ENCODE results near the gene DDX10.

DDX10 gene

DNA sequence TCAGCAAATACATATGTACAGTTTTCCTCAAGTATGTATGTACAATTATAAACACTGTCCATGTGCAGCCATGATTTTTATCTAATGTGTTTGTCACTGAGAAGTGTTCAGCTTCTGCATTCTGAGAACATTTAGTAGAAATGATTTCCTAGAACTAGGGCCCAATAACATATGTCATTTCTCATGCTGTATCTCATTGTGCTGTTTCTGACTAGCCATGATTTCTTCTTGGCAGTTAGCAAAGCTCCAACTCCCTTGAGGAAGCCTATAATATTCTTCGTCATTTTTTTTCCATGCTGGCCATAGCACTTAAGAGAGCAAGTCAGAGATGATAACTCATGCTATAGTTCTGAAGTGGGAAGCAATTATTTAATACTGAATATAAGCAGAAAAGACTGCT, 187.8 kb downstream of the DDX10 start:
- H3K18ac ChIP-seq (ENCODE audit: low read length), result no peak overlapping the region
- no peaks in the 10 kb centered on the region for H3K4me1 ChIP-seq (ENCODE audit: control insufficient read depth in 1 of 2, insufficient read depth in 2 of 2, low read length in 2 of 2)
- H3K79me1 ChIP-seq (ENCODE audit: low read length), result no peaks in the 10 kb centered on the region
- no peak overlapping the region for H2BK5ac ChIP-seq (ENCODE audit: low read depth, low read length, poor library complexity)
- H3K27me3 ChIP-seq (ENCODE audit: insufficient read depth, low read length), result no peaks in the 10 kb centered on the region
- H4K12ac ChIP-seq (ENCODE audit: low read depth, low read length), result no peak overlapping the region
- H2AK5ac ChIP-seq (ENCODE audit: low read length), result no peak overlapping the region
- no peak overlapping the region for H3K23ac ChIP-seq (ENCODE audit: low read length)
- no peak for DNase-seq
- no peak overlapping the region for H2BK12ac ChIP-seq (ENCODE audit: low read length)
- no peak overlapping the region for H4K91ac ChIP-seq (ENCODE audit: low read depth, low read length)
- no peaks in the 10 kb centered on the region for H3K36me3 ChIP-seq (ENCODE audit: control insufficient read depth in 1 of 2, insufficient read depth in 2 of 2, low read length in 2 of 2)
- no peaks in the 10 kb centered on the region for H3K9me3 ChIP-seq (ENCODE audit: insufficient read depth, low read depth, low read length)
- H3K4me2 ChIP-seq (ENCODE audit: low read length), result no peak overlapping the region
- H2AFZ ChIP-seq (ENCODE audit: insufficient read depth, low read length, poor library complexity), result no peak overlapping the region
- H3K79me2 ChIP-seq (ENCODE audit: control insufficient read depth, insufficient read depth, low read length, poor library complexity), result no peaks in the 10 kb centered on the region
- no peak overlapping the region for H2BK120ac ChIP-seq (ENCODE audit: insufficient read depth, low read length, poor library complexity)
- H3K9ac ChIP-seq (ENCODE audit: low read length), result no peak overlapping the region
- no peak overlapping the region for H3K4me3 ChIP-seq (ENCODE audit: low read depth, low read length)
- H3K4ac ChIP-seq (ENCODE audit: low read depth, low read length), result no peak overlapping the region
- WGBS (ENCODE audit: extremely low coverage, insufficient coverage, insufficient read length), result no CpG with 5 or more reads among the region's 1 CpG
- no peak overlapping the region for H3K27ac ChIP-seq (ENCODE audit: low read depth, low read length)
- no peak overlapping the region for H4K8ac ChIP-seq (ENCODE audit: low read depth, low read length)
- H3K14ac ChIP-seq (ENCODE audit: low read length), result no peak overlapping the region

DNA sequence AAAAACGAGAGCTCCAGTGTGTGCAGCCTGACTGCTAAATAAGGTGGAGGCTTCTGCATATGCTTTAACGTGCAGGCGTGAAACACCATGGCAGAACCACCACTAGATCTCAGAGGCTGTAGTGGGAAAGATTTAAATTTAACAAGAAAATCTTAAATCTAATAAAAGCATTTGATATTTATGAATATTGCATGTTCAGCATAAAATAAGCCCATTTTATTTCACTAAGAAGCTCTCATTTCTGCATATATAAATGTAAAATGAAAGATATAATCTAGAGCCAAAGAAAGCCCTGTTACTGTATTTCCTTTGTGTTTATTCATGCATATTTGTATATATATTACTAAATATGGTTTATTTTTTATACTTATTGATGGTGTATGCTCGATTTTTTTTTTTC, 188.3 kb downstream of the DDX10 start:
- no peak overlapping the region for H4K91ac ChIP-seq (ENCODE audit: low read depth, low read length)
- no peak overlapping the region for H3K23ac ChIP-seq (ENCODE audit: low read length)
- no peak overlapping the region for H3K4me2 ChIP-seq (ENCODE audit: low read length)
- no peak overlapping the region for H2BK5ac ChIP-seq (ENCODE audit: low read depth, low read length, poor library complexity)
- H2AFZ ChIP-seq (ENCODE audit: insufficient read depth, low read length, poor library complexity), result no peak overlapping the region
- no peak overlapping the region for H2AK5ac ChIP-seq (ENCODE audit: low read length)
- no peaks in the 10 kb centered on the region for H3K4me1 ChIP-seq (ENCODE audit: control insufficient read depth in 1 of 2, insufficient read depth in 2 of 2, low read length in 2 of 2)
- H3K4me3 ChIP-seq (ENCODE audit: low read depth, low read length), result no peak overlapping the region
- no peak overlapping the region for H2BK120ac ChIP-seq (ENCODE audit: insufficient read depth, low read length, poor library complexity)
- H3K79me2 ChIP-seq (ENCODE audit: control insufficient read depth, insufficient read depth, low read length, poor library complexity), result no peaks in the 10 kb centered on the region
- H2BK12ac ChIP-seq (ENCODE audit: low read length), result no peak overlapping the region
- H3K79me1 ChIP-seq (ENCODE audit: low read length), result no peaks in the 10 kb centered on the region
- no peak for DNase-seq
- H3K14ac ChIP-seq (ENCODE audit: low read length), result no peak overlapping the region
- H4K8ac ChIP-seq (ENCODE audit: low read depth, low read length), result no peak overlapping the region
- no peak overlapping the region for H3K27ac ChIP-seq (ENCODE audit: low read depth, low read length)
- H3K4ac ChIP-seq (ENCODE audit: low read depth, low read length), result no peak overlapping the region
- no peak overlapping the region for H3K18ac ChIP-seq (ENCODE audit: low read length)
- no peak overlapping the region for H3K9ac ChIP-seq (ENCODE audit: low read length)
- H3K9me3 ChIP-seq (ENCODE audit: insufficient read depth, low read depth, low read length), result no peaks in the 10 kb centered on the region
- no peak overlapping the region for H4K12ac ChIP-seq (ENCODE audit: low read depth, low read length)
- H3K27me3 ChIP-seq (ENCODE audit: insufficient read depth, low read length), result no peaks in the 10 kb centered on the region
- no peaks in the 10 kb centered on the region for H3K36me3 ChIP-seq (ENCODE audit: control insufficient read depth in 1 of 2, insufficient read depth in 2 of 2, low read length in 2 of 2)
- WGBS (ENCODE audit: extremely low coverage, insufficient coverage, insufficient read length), result no CpG with 5 or more reads among the region's 4 CpGs

DNA sequence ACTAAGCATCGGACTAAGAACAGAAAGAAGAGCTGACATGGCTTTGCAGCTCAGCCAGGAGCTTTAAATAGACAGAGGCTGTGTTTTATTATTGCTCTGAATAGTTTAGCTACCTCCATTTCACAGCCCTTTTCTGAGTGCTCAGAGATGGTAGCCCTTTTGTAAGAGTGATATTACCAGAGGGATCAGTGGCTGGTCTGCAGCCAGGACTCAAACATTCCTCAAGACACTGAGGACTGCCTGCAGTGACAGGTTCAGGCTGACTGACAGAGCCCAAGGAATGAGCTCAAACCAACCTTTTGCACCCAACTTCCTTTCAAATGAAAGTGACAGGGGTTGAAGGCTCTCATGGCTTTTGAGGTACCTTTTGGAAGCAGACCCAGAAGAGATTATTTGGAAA, 189.0 kb downstream of the DDX10 start:
- no peak for DNase-seq
- H3K79me1 ChIP-seq (ENCODE audit: low read length), result no peaks in the 10 kb centered on the region
- H2BK12ac ChIP-seq (ENCODE audit: low read length), result no peak overlapping the region
- no peak overlapping the region for H3K27ac ChIP-seq (ENCODE audit: low read depth, low read length)
- no peak overlapping the region for H3K4me3 ChIP-seq (ENCODE audit: low read depth, low read length)
- no peaks in the 10 kb centered on the region for H3K36me3 ChIP-seq (ENCODE audit: control insufficient read depth in 1 of 2, insufficient read depth in 2 of 2, low read length in 2 of 2)
- no peaks in the 10 kb centered on the region for H3K9me3 ChIP-seq (ENCODE audit: insufficient read depth, low read depth, low read length)
- no peak overlapping the region for H3K14ac ChIP-seq (ENCODE audit: low read length)
- H2AFZ ChIP-seq (ENCODE audit: insufficient read depth, low read length, poor library complexity), result no peak overlapping the region
- no peak overlapping the region for H3K4ac ChIP-seq (ENCODE audit: low read depth, low read length)
- H3K27me3 ChIP-seq (ENCODE audit: insufficient read depth, low read length), result no peaks in the 10 kb centered on the region
- H2BK120ac ChIP-seq (ENCODE audit: insufficient read depth, low read length, poor library complexity), result no peak overlapping the region
- H3K18ac ChIP-seq (ENCODE audit: low read length), result no peak overlapping the region
- no CpG with 5 or more reads among the region's 1 CpG for WGBS (ENCODE audit: extremely low coverage, insufficient coverage, insufficient read length)
- H2BK5ac ChIP-seq (ENCODE audit: low read depth, low read length, poor library complexity), result no peak overlapping the region
- H3K79me2 ChIP-seq (ENCODE audit: control insufficient read depth, insufficient read depth, low read length, poor library complexity), result no peaks in the 10 kb centered on the region
- no peaks in the 10 kb centered on the region for H3K4me1 ChIP-seq (ENCODE audit: control insufficient read depth in 1 of 2, insufficient read depth in 2 of 2, low read length in 2 of 2)
- H2AK5ac ChIP-seq (ENCODE audit: low read length), result no peak overlapping the region
- no peak overlapping the region for H3K4me2 ChIP-seq (ENCODE audit: low read length)
- no peak overlapping the region for H4K12ac ChIP-seq (ENCODE audit: low read depth, low read length)
- H4K91ac ChIP-seq (ENCODE audit: low read depth, low read length), result no peak overlapping the region
- H3K23ac ChIP-seq (ENCODE audit: low read length), result no peak overlapping the region
- no peak overlapping the region for H4K8ac ChIP-seq (ENCODE audit: low read depth, low read length)
- H3K9ac ChIP-seq (ENCODE audit: low read length), result no peak overlapping the region

DNA sequence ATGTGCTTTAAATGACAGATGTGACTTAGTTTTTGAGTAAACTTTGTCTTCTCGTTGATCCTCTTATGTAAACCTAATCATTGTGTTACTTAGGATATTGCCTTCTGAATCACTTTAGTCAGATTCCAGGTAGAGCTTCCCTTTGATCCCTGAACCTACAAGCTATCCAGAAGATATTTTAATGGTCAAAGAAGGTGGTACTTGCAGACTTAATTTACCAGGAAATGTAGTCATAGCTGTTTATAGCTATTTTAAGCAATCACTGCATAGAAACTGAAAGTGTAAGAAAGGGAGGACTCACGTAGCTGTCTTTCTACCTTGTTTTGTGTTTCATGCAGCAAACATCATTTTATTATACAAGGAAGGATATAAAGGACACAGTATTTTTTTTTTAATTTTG, 189.5 kb downstream of the DDX10 start:
- Histone ChIP-seq H4K12ac (ENCODE audit: low read depth, low read length) (no peak overlapping the region), H3K23ac (ENCODE audit: low read length) (no peak overlapping the region), H4K91ac (ENCODE audit: low read depth, low read length) (no peak overlapping the region), H2BK120ac (ENCODE audit: insufficient read depth, low read length, poor library complexity) (no peak overlapping the region), H3K9me3 (ENCODE audit: insufficient read depth, low read depth, low read length) (no peaks in the 10 kb centered on the region), H3K36me3 (ENCODE audit: control insufficient read depth in 1 of 2, insufficient read depth in 2 of 2, low read length in 2 of 2) (no peaks in the 10 kb centered on the region), H3K27me3 (ENCODE audit: insufficient read depth, low read length) (no peaks in the 10 kb centered on the region), H2BK5ac (ENCODE audit: low read depth, low read length, poor library complexity) (no peak overlapping the region), H3K79me2 (ENCODE audit: control insufficient read depth, insufficient read depth, low read length, poor library complexity) (no peaks in the 10 kb centered on the region), H3K4me3 (ENCODE audit: low read depth, low read length) (no peak overlapping the region), H3K9ac (ENCODE audit: low read length) (no peak overlapping the region), H3K18ac (ENCODE audit: low read length) (no peak overlapping the region), H3K27ac (ENCODE audit: low read depth, low read length) (no peak overlapping the region), H2AFZ (ENCODE audit: insufficient read depth, low read length, poor library complexity) (no peak overlapping the region), H3K14ac (ENCODE audit: low read length) (no peak overlapping the region), H2BK12ac (ENCODE audit: low read length) (no peak overlapping the region), H3K4me2 (ENCODE audit: low read length) (no peak overlapping the region), H3K79me1 (ENCODE audit: low read length) (no peaks in the 10 kb centered on the region), H4K8ac (ENCODE audit: low read depth, low read length) (no peak overlapping the region), H3K4ac (ENCODE audit: low read depth, low read length) (no peak overlapping the region), H3K4me1 (ENCODE audit: control insufficient read depth in 1 of 2, insufficient read depth in 2 of 2, low read length in 2 of 2) (no peaks in the 10 kb centered on the region), H2AK5ac (ENCODE audit: low read length) (no peak overlapping the region)
- WGBS (ENCODE audit: extremely low coverage, insufficient coverage, insufficient read length), result no CpG with 5 or more reads among the region's 2 CpGs
- DNase-seq, result no peak

All from trophoblast cell (in vitro differentiated cells and primary cell).